HEK293 (cell line): ENCODE data around the gene WNT5B.

ENCODE experiments used
- KLF1 ChIP-seq: fragments of 450-650 bp; formaldehyde crosslinking; IDR thresholded peaks from 2 replicates; pipeline ENCODE4 v1.5.1; 2016; ENCODE audit warnings: missing biosample characterization, missing genetic modification characterization
- MYNN ChIP-seq: fragments of 450-650 bp; formaldehyde crosslinking; IDR thresholded peaks from 2 replicates; pipeline ENCODE4 v1.5.1; 2016; ENCODE audit warnings: missing biosample characterization, missing genetic modification characterization, borderline replicate concordance
- TCF7L2 ChIP-seq: IDR thresholded peaks from 2 replicates; pipeline ENCODE4 v1.6.1; 2011; ENCODE audit warnings: low read depth, mild to moderate bottlenecking, inconsistent platforms, low read length, moderate library complexity, borderline replicate concordance
- YY1 ChIP-seq: fragments of 450-650 bp; formaldehyde crosslinking; IDR thresholded peaks from 2 replicates; pipeline ENCODE4 v1.5.1; 2018; ENCODE audit warnings: missing biosample characterization, missing genetic modification characterization
- ZBTB21 ChIP-seq: fragments of 450-650 bp; formaldehyde crosslinking; IDR thresholded peaks from 2 replicates; pipeline ENCODE4 v1.5.1; 2017; ENCODE audit warnings: missing biosample characterization, missing genetic modification characterization
- ZNF292 ChIP-seq: fragments of 450-650 bp; formaldehyde crosslinking; IDR thresholded peaks from 2 replicates; pipeline ENCODE4 v1.5.1; 2016; ENCODE audit warnings: low read depth, missing biosample characterization, missing genetic modification characterization, borderline replicate concordance
- ZNF830 ChIP-seq: fragments of 450-650 bp; IDR thresholded peaks from 2 replicates; pipeline ENCODE4 v1.5.0; 2018; ENCODE audit warnings: missing biosample characterization, missing genetic modification characterization, low read depth, mild to moderate bottlenecking, moderate library complexity
- ZSCAN16 ChIP-seq: fragments of 450-650 bp; formaldehyde crosslinking; IDR thresholded peaks from 2 replicates; pipeline ENCODE4 v1.5.1; 2016; ENCODE audit warnings: missing biosample characterization, missing genetic modification characterization
- ZXDB ChIP-seq: fragments of 450-650 bp; formaldehyde crosslinking; IDR thresholded peaks from 2 replicates; pipeline ENCODE4 v1.5.1; 2016; ENCODE audit warnings: missing biosample characterization, missing genetic modification characterization
- TF ChIP-seq, protein P1 (sequence below): fragments of 450-650 bp; formaldehyde crosslinking; IDR thresholded peaks from 2 replicates; pipeline ENCODE4 v1.5.1; 2016; ENCODE audit warnings: missing biosample characterization, missing genetic modification characterization
- TF ChIP-seq, protein P2 (sequence below): fragments of 450-650 bp; formaldehyde crosslinking; IDR thresholded peaks from 2 replicates; pipeline ENCODE4 v1.5.1; 2016; ENCODE audit warnings: missing biosample characterization, missing genetic modification characterization
- TF ChIP-seq, protein P3 (sequence below): fragments of 450-650 bp; formaldehyde crosslinking; IDR thresholded peaks from 2 replicates; pipeline ENCODE4 v1.5.1; 2016; ENCODE audit warnings: missing biosample characterization, missing genetic modification characterization
- TF ChIP-seq, protein P4 (sequence below): sonication (generic); formaldehyde crosslinking; IDR thresholded peaks from 2 replicates; pipeline ENCODE4 v1.8.1; 2022; ENCODE audit warnings: mild to moderate bottlenecking, moderate library complexity, missing genetic modification reagents

DNA sequence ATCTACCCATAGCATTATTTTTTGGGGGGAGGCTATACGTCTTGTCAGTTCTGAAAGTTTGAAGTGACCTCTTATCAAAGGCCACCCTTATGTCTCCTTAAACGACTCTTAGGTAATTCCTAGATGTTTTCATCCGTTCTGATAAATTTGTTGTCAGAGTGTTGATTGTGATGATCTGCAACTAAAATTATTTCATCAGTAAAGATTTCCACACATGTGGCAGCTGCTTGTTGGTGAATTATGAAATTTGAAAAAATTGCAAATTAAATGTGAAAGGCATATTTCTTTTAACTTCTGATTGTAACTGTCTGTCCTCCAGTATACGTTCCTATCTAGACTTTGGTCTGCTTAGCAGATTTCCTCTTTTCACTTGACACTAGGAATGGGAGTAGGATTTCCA is 63.2 kb downstream of the WNT5B start:
- TF ChIP-seq, protein P1, sequence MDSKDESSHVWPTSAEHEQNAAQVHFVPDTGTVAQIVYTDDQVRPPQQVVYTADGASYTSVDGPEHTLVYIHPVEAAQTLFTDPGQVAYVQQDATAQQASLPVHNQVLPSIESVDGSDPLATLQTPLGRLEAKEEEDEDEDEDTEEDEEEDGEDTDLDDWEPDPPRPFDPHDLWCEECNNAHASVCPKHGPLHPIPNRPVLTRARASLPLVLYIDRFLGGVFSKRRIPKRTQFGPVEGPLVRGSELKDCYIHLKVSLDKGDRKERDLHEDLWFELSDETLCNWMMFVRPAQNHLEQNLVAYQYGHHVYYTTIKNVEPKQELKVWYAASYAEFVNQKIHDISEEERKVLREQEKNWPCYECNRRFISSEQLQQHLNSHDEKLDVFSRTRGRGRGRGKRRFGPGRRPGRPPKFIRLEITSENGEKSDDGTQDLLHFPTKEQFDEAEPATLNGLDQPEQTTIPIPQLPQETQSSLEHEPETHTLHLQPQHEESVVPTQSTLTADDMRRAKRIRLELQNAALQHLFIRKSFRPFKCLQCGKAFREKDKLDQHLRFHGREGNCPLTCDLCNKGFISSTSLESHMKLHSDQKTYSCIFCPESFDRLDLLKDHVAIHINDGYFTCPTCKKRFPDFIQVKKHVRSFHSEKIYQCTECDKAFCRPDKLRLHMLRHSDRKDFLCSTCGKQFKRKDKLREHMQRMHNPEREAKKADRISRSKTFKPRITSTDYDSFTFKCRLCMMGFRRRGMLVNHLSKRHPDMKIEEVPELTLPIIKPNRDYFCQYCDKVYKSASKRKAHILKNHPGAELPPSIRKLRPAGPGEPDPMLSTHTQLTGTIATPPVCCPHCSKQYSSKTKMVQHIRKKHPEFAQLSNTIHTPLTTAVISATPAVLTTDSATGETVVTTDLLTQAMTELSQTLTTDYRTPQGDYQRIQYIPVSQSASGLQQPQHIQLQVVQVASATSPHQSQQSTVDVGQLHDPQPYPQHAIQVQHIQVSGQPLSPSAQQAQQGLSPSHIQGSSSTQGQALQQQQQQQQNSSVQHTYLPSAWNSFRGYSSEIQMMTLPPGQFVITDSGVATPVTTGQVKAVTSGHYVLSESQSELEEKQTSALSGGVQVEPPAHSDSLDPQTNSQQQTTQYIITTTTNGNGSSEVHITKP: no peak
- TF ChIP-seq MYNN (no peak), KLF1 (tag by site-specific recombination) (no peak), ZBTB21 (tag by site-specific recombination) (no peak), YY1 (tag by site-specific recombination) (no peak), TCF7L2 (no peak), ZSCAN16 (no peak), ZNF830 (tag by site-specific recombination) (no peak), ZXDB (tag by site-specific recombination) (no peak), ZNF292 (tag by site-specific recombination) (no peak)
- TF ChIP-seq, protein P2, sequence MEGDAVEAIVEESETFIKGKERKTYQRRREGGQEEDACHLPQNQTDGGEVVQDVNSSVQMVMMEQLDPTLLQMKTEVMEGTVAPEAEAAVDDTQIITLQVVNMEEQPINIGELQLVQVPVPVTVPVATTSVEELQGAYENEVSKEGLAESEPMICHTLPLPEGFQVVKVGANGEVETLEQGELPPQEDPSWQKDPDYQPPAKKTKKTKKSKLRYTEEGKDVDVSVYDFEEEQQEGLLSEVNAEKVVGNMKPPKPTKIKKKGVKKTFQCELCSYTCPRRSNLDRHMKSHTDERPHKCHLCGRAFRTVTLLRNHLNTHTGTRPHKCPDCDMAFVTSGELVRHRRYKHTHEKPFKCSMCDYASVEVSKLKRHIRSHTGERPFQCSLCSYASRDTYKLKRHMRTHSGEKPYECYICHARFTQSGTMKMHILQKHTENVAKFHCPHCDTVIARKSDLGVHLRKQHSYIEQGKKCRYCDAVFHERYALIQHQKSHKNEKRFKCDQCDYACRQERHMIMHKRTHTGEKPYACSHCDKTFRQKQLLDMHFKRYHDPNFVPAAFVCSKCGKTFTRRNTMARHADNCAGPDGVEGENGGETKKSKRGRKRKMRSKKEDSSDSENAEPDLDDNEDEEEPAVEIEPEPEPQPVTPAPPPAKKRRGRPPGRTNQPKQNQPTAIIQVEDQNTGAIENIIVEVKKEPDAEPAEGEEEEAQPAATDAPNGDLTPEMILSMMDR (tag by site-specific recombination): no peak
- TF ChIP-seq, protein P3, sequence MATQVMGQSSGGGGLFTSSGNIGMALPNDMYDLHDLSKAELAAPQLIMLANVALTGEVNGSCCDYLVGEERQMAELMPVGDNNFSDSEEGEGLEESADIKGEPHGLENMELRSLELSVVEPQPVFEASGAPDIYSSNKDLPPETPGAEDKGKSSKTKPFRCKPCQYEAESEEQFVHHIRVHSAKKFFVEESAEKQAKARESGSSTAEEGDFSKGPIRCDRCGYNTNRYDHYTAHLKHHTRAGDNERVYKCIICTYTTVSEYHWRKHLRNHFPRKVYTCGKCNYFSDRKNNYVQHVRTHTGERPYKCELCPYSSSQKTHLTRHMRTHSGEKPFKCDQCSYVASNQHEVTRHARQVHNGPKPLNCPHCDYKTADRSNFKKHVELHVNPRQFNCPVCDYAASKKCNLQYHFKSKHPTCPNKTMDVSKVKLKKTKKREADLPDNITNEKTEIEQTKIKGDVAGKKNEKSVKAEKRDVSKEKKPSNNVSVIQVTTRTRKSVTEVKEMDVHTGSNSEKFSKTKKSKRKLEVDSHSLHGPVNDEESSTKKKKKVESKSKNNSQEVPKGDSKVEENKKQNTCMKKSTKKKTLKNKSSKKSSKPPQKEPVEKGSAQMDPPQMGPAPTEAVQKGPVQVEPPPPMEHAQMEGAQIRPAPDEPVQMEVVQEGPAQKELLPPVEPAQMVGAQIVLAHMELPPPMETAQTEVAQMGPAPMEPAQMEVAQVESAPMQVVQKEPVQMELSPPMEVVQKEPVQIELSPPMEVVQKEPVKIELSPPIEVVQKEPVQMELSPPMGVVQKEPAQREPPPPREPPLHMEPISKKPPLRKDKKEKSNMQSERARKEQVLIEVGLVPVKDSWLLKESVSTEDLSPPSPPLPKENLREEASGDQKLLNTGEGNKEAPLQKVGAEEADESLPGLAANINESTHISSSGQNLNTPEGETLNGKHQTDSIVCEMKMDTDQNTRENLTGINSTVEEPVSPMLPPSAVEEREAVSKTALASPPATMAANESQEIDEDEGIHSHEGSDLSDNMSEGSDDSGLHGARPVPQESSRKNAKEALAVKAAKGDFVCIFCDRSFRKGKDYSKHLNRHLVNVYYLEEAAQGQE (tag by site-specific recombination): no peak
- TF ChIP-seq, protein P4, sequence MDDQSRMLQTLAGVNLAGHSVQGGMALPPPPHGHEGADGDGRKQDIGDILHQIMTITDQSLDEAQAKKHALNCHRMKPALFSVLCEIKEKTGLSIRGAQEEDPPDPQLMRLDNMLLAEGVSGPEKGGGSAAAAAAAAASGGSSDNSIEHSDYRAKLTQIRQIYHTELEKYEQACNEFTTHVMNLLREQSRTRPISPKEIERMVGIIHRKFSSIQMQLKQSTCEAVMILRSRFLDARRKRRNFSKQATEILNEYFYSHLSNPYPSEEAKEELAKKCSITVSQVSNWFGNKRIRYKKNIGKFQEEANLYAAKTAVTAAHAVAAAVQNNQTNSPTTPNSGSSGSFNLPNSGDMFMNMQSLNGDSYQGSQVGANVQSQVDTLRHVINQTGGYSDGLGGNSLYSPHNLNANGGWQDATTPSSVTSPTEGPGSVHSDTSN (CRISPR knock-in tag): no peak
